CD8-positive, alpha-beta memory T cell (primary cell): Measurements from ENCODE around the gene ACOT2. TPM values are rescaled to one million over a fixed set of nuclear protein-coding genes. Genes with fewer than 3 reads are reported as not detected.
"Not testable (repeated sequence)": the region's sequence is repeated elsewhere in the genome, so short reads cannot be mapped to it uniquely, and the experiment has no call there.

Experiments
- CTCF ChIA-PET: fragments of 350-600 bp; sonication (Branson Sonifier 250); formaldehyde crosslinking; loops from one replicate; lab custom pipeline; 2021; ENCODE audit warnings: antibody characterized with exemption; lab: Charles Lee
- POLR2A ChIA-PET: fragments of 350-600 bp; sonication (Branson Sonifier 250); formaldehyde crosslinking; loops from one replicate; lab custom pipeline; 2021; ENCODE audit warnings: antibody characterized with exemption; lab: Charles Lee
- DNase-seq, 5 donors: peaks; one replicate each; pipeline versions ENCODE4 v3.0.0 to v3.0.0-alpha.2; 2020 to 2022; ENCODE audit warnings: mixed read lengths in 1 of 5
- H3K27ac ChIP-seq: one replicate; pipeline ENCODE4 v1.7.0; 2013; ENCODE audit warnings: low read depth, mild to moderate bottlenecking, low read length, moderate library complexity
- H3K27me3 ChIP-seq: 2 replicates; pipeline ENCODE4 v1.7.0; 2013; ENCODE audit warnings: low read length, mild to moderate bottlenecking; ENCODE audit not compliant: insufficient read depth, poor library complexity, severe bottlenecking
- H3K36me3 ChIP-seq: 2 replicates; pipeline ENCODE4 v1.7.0; 2013; ENCODE audit warnings: mild to moderate bottlenecking, low read length, moderate library complexity; ENCODE audit not compliant: insufficient read depth
- H3K4me1 ChIP-seq: 2 replicates; pipeline ENCODE4 v1.7.0; 2013; ENCODE audit warnings: mild to moderate bottlenecking, low read length, moderate library complexity; ENCODE audit not compliant: insufficient read depth
- H3K4me3 ChIP-seq: 2 replicates; pipeline ENCODE4 v1.7.0; 2013; ENCODE audit warnings: mild to moderate bottlenecking, low read length
- H3K9me3 ChIP-seq: 2 replicates; pipeline ENCODE4 v1.7.0; 2013; ENCODE audit warnings: mild to moderate bottlenecking, low read length
- H3K27ac Mint-ChIP-seq, 8 donors: one replicate each; pipeline ENCODE4 v1.8.0; 2020 to 2021; ENCODE audit warnings: mixed read lengths in 8 of 8, mild to moderate bottlenecking in 6 of 8, inconsistent platforms in 3 of 8, moderate library complexity in 3 of 8
- H3K27me3 Mint-ChIP-seq, 2 donors: one replicate each; pipeline ENCODE4 v1.8.0; 2020 to 2021; ENCODE audit warnings: mixed read lengths in 2 of 2, mild to moderate bottlenecking in 1 of 2, moderate library complexity in 1 of 2
- H3K36me3 Mint-ChIP-seq, 3 donors: one replicate each; pipeline ENCODE4 v1.8.0; 2020 to 2021; ENCODE audit warnings: mixed read lengths in 3 of 3, inconsistent platforms in 1 of 3, mild to moderate bottlenecking in 1 of 3
- H3K4me1 Mint-ChIP-seq, 3 donors: one replicate each; pipeline ENCODE4 v1.8.0; 2020 to 2021; ENCODE audit warnings: mixed read lengths in 3 of 3, inconsistent platforms in 1 of 3, mild to moderate bottlenecking in 1 of 3
- H3K4me3 Mint-ChIP-seq, 7 donors: one replicate each; pipeline ENCODE4 v1.8.0; 2020 to 2021; ENCODE audit warnings: mixed read lengths in 7 of 7, mild to moderate bottlenecking in 6 of 7, moderate library complexity in 4 of 7, inconsistent platforms in 2 of 7
- H3K9me3 Mint-ChIP-seq, 5 donors: one replicate each; pipeline ENCODE4 v1.8.0; 2020 to 2022; ENCODE audit warnings: mixed read lengths in 5 of 5, mild to moderate bottlenecking in 3 of 5, moderate library complexity in 2 of 5, inconsistent platforms in 1 of 5
- polyA plus RNA-seq: library from polyadenylated mRNA; unstranded; fragments of 300-500 nt; fragmentation: Illumina TruSeq; gene quantifications from one replicate; pipeline ENCODE4 v1.2.3, GENCODE V29; 2021
- total RNA-seq, 2 experiments: library from RNA; stranded (reverse); gene quantifications; one replicate each; pipeline ENCODE4 v1.2.3, GENCODE V29; 2021

ACOT2 gene
- total and polyA plus RNA-seq, 3 experiments from 2014 or later = 16.2 to 22.4 (median 16.4) TPM

GRCh38 chr14:73589116-73589515 is 20.1 kb downstream of the ACOT2 start:
- peak overlapping the region in 1 of 8 donors; percentile 10 for H3K27ac Mint-ChIP-seq
- Histone ChIP-seq H3K4me1 (peaks cover 4% of the 10 kb centered on the region), H3K4me3 (no peak overlapping the region), H3K9me3 (no peaks in the 10 kb centered on the region), H3K27me3 (no peaks in the 10 kb centered on the region), H3K27ac (no peak overlapping the region), H3K36me3 (no peaks in the 10 kb centered on the region)
- H3K4me3 Mint-ChIP-seq = peak overlapping the region in 1 of 7 donors; percentile 31
- no peaks in the 10 kb centered on the region for H3K36me3 Mint-ChIP-seq
- H3K4me1 Mint-ChIP-seq = peaks cover 9 to 20% (median 16%) of the 10 kb centered on the region in 3 donors
- POLR2A ChIA-PET = interaction anchor here (0.6 to 2.5 kb wide), 2 partner anchors 24 to 82 kb away, joined by 9 to 10 read pairs; partner anchors contain the start of gene ACOT6
- CTCF ChIA-PET = interaction anchor here (1.6 kb wide), 1 partner anchor 23 kb away, joined by 3 read pairs; the partner anchor contains the start of gene ACOT6
- H3K27me3 Mint-ChIP-seq = peaks cover 0 to 1% of the 10 kb centered on the region in 2 donors
- DNase-seq = no peak
- no peaks in the 10 kb centered on the region for H3K9me3 Mint-ChIP-seq

GRCh38 chr14:73590673-73591004 is 21.6 kb downstream of the ACOT2 start:
- H3K27me3 ChIP-seq, H3K9me3 Mint-ChIP-seq, H3K27ac ChIP-seq, DNase-seq, H3K4me1 ChIP-seq, H3K36me3 ChIP-seq, H3K27me3 Mint-ChIP-seq, H3K36me3 Mint-ChIP-seq, H3K4me3 ChIP-seq, H3K9me3 ChIP-seq, H3K27ac Mint-ChIP-seq: not testable (repeated sequence)
- peak overlapping the region in 3 of 7 donors; percentile 67 to 93 (median 89) for H3K4me3 Mint-ChIP-seq
- ChIA-PET POLR2A (interaction anchor here (2.5 kb wide), 1 partner anchor 22 kb away, joined by 9 read pairs; the partner anchor contains the start of gene ACOT6), CTCF (interaction anchor here (1.3 to 1.6 kb wide), 2 partner anchors 20 to 22 kb away, joined by 3 to 8 read pairs; partner anchors contain the start of gene ACOT6)
- peaks cover 9 to 21% (median 16%) of the 10 kb centered on the region in 3 donors for H3K4me1 Mint-ChIP-seq

GRCh38 chr14:73591690-73592449 is 22.9 kb downstream of the ACOT2 start, which contains the start of gene ACOT4:
TSS of gene ACOT4 (plus strand) at chr14:73591873. CDS start at chr14:73591960, 87 bp downstream.
- POLR2A ChIA-PET = interaction anchor here (0.6 to 2.5 kb wide), 6 partner anchors 21 to 530 kb away, joined by 3 to 23 read pairs (median 4); partner anchors contain the start of genes ACOT2, ACOT6, NUMB and RIOX1
- H3K27me3 ChIP-seq = no peaks in the 10 kb centered on the region
- peak within 1 kb of the TSS; percentile 73 to 93 (median 80) for H3K4me3 Mint-ChIP-seq
- DNase-seq = peak; percentile 23 to 74 (median 68)
- no peaks in the 10 kb centered on the region for H3K9me3 ChIP-seq
- peaks cover 0 to 9% (median 0%) of the 10 kb centered on the region in 3 donors for H3K36me3 Mint-ChIP-seq
- CTCF ChIA-PET = interaction anchor here (1.2 to 2.0 kb wide), 6 partner anchors 21 to 132 kb away, joined by 3 to 11 read pairs (median 5); partner anchors contain the start of genes ACOT2 and ACOT6
- H3K9me3 Mint-ChIP-seq = no peaks in the 10 kb centered on the region
- H3K4me1 ChIP-seq = peaks cover 4% of the 10 kb centered on the region
- H3K4me1 Mint-ChIP-seq = peaks cover 9 to 21% (median 16%) of the 10 kb centered on the region in 3 donors
- H3K27me3 Mint-ChIP-seq = peaks cover 0 to 1% of the 10 kb centered on the region in 2 donors
- H3K4me3 ChIP-seq = peak within 1 kb of the TSS; percentile 84
- H3K27ac ChIP-seq = peak within 1 kb of the TSS; percentile 75
- peak within 1 kb of the TSS; percentile 37 to 84 (median 80) for H3K27ac Mint-ChIP-seq
- H3K36me3 ChIP-seq = no peaks in the 10 kb centered on the region

GRCh38 chr14:73594491-73594890 is 25.5 kb downstream of the ACOT2 start:
- peak overlapping the region in 1 of 8 donors; percentile 60 for H3K27ac Mint-ChIP-seq
- no peaks in the 10 kb centered on the region for H3K27me3 ChIP-seq
- peaks cover 0 to 9% (median 0%) of the 10 kb centered on the region in 3 donors for H3K36me3 Mint-ChIP-seq
- H3K36me3 ChIP-seq = no peaks in the 10 kb centered on the region
- POLR2A ChIA-PET = no interaction called here
- DNase-seq = no peak
- CTCF ChIA-PET = no interaction called here
- no peak overlapping the region for H3K4me3 Mint-ChIP-seq
- H3K4me3 ChIP-seq = no peak overlapping the region
- H3K4me1 Mint-ChIP-seq = peaks cover 9 to 21% (median 16%) of the 10 kb centered on the region in 3 donors
- H3K9me3 ChIP-seq = no peaks in the 10 kb centered on the region
- H3K27ac ChIP-seq = no peak overlapping the region
- peaks cover 4% of the 10 kb centered on the region for H3K4me1 ChIP-seq
- H3K27me3 Mint-ChIP-seq = no peaks in the 10 kb centered on the region
- H3K9me3 Mint-ChIP-seq = no peaks in the 10 kb centered on the region

- Histone ChIP-seq H3K27me3 (no peaks in the 10 kb centered on the region), H3K9me3 (no peaks in the 10 kb centered on the region), H3K36me3 (no peaks in the 10 kb centered on the region), H3K4me3 (no peak overlapping the region), H3K27ac (no peak overlapping the region), H3K4me1 (no peaks in the 10 kb centered on the region)
- Mint-ChIP-seq H3K27me3 (no peaks in the 10 kb centered on the region), H3K27ac (peak overlapping the region in 1 of 8 donors; percentile 25), H3K36me3 (peaks cover 0 to 9% (median 0%) of the 10 kb centered on the region in 3 donors), H3K4me3 (no peak overlapping the region), H3K9me3 (no peaks in the 10 kb centered on the region), H3K4me1 (no peaks in the 10 kb centered on the region)
- ChIA-PET POLR2A (no interaction called here), CTCF (interaction anchor here (0.9 kb wide), 1 partner anchor 32 kb away, joined by 3 read pairs; no protein-coding TSS in a partner anchor)
- no peak for DNase-seq
Observed at GRCh38 chr14:73599499-73599898, 30.5 kb downstream of the ACOT2 start.

GRCh38 chr14:73602994-73603393 is 34.0 kb downstream of the ACOT2 start:
- CTCF ChIA-PET = no interaction called here
- no peaks in the 10 kb centered on the region for H3K4me1 ChIP-seq
- H3K36me3 ChIP-seq = no peaks in the 10 kb centered on the region
- no peak overlapping the region for H3K4me3 ChIP-seq
- POLR2A ChIA-PET = no interaction called here
- Mint-ChIP-seq H3K27ac (no peak overlapping the region), H3K4me3 (no peak overlapping the region), H3K27me3 (peaks cover 2 to 6% of the 10 kb centered on the region in 2 donors), H3K4me1 (no peaks in the 10 kb centered on the region), H3K9me3 (no peaks in the 10 kb centered on the region), H3K36me3 (no peaks in the 10 kb centered on the region)
- H3K9me3 ChIP-seq = no peaks in the 10 kb centered on the region
- no peak overlapping the region for H3K27ac ChIP-seq
- no peak for DNase-seq
- no peaks in the 10 kb centered on the region for H3K27me3 ChIP-seq

- H3K27ac ChIP-seq = no peak overlapping the region
- Mint-ChIP-seq H3K27ac (no peak overlapping the region), H3K36me3 (peaks cover 0 to 4% (median 0%) of the 10 kb centered on the region in 3 donors), H3K9me3 (no peaks in the 10 kb centered on the region), H3K4me3 (peak overlapping the region in 1 of 7 donors; percentile 50), H3K27me3 (peaks cover 4 to 12% of the 10 kb centered on the region in 2 donors), H3K4me1 (no peaks in the 10 kb centered on the region)
- CTCF ChIA-PET = no interaction called here
- H3K4me1 ChIP-seq = no peaks in the 10 kb centered on the region
- H3K9me3 ChIP-seq = no peaks in the 10 kb centered on the region
- H3K27me3 ChIP-seq = no peaks in the 10 kb centered on the region
- H3K4me3 ChIP-seq = no peak overlapping the region
- POLR2A ChIA-PET = no interaction called here
- no peaks in the 10 kb centered on the region for H3K36me3 ChIP-seq
- DNase-seq = no peak
Observed at GRCh38 chr14:73606271-73606670, 37.3 kb downstream of the ACOT2 start.

- no peak overlapping the region for H3K27ac Mint-ChIP-seq
- Histone ChIP-seq H3K36me3 (no peaks in the 10 kb centered on the region), H3K4me3 (no peak overlapping the region), H3K9me3 (no peaks in the 10 kb centered on the region), H3K27ac (no peak overlapping the region), H3K27me3 (no peaks in the 10 kb centered on the region), H3K4me1 (peaks cover 4% of the 10 kb centered on the region)
- peaks cover 4 to 12% of the 10 kb centered on the region in 2 donors for H3K27me3 Mint-ChIP-seq
- H3K4me1 Mint-ChIP-seq = no peaks in the 10 kb centered on the region
- CTCF ChIA-PET = no interaction called here
- no peak overlapping the region for H3K4me3 Mint-ChIP-seq
- POLR2A ChIA-PET = no interaction called here
- no peak for DNase-seq
- H3K9me3 Mint-ChIP-seq = no peaks in the 10 kb centered on the region
- H3K36me3 Mint-ChIP-seq = peaks cover 0 to 4% (median 0%) of the 10 kb centered on the region in 3 donors
Observed at GRCh38 chr14:73607241-73607640, 38.2 kb downstream of the ACOT2 start.
